Mucosa of descending colon (tissue), 3 donors: ENCODE data around the gene LATS1. TPM values are rescaled to one million over a fixed set of nuclear protein-coding genes. Genes with fewer than 3 reads are reported as not detected.

Source experiments
- ATAC-seq: fragments of 200-7000 bp; cut with Tn5 transposase; one replicate; pipeline ENCODE4 v1.9.1; 2020; ENCODE audit warnings: mild to moderate bottlenecking, moderate library complexity
- DNase-seq, 3 donors: peaks; one replicate each; pipeline ENCODE4 v3.0.0-alpha.2; 2020
- H3K36me3 ChIP-seq: fragments of 200-600 bp; one replicate; pipeline ENCODE4 v1.8.0; 2021; ENCODE audit warnings: low read depth, mild to moderate bottlenecking
- H3K4me1 ChIP-seq: fragments of 200-600 bp; one replicate; pipeline ENCODE4 v1.8.0; 2021; ENCODE audit warnings: low read depth, mild to moderate bottlenecking
- H3K4me3 ChIP-seq: fragments of 200-600 bp; one replicate; pipeline ENCODE4 v1.8.0; 2021; ENCODE audit warnings: mild to moderate bottlenecking
- H3K9me3 ChIP-seq: fragments of 200-600 bp; one replicate; pipeline ENCODE4 v1.8.0; 2021; ENCODE audit warnings: mild to moderate bottlenecking
- CTCF ChIP-seq: fragments of 200-600 bp; IDR thresholded peaks from one replicate; pipeline ENCODE4 v1.8.0; 2022; ENCODE audit warnings: antibody characterized with exemption, mild to moderate bottlenecking
- intact Hi-C, 2 donors: fragments of 100-400 bp; cut with DNase I in 1 of 2; cut with micrococcal nuclease in 1 of 2; formaldehyde crosslinking; loops; one replicate each; pipeline versions ENCODE4 v1.11.0 to v1.11.1; 2022; cut with DNase I, micrococcal nuclease
- total RNA-seq, 3 donors: library from RNA; stranded (reverse); fragmentation: NEBNext Ultra II Directional in 2 of 3; extraction: Animal tissue kit (Norgen Biotek cat#: 25700) in 2 of 3; gene quantifications; one replicate each; pipeline versions ENCODE4 v1.2.1 to v1.2.4, GENCODE V29; 2021 to 2023
- donor health status: DM: no; HTN: no; CAD: no; lungs with moderate emphysema.
- donor health status: DM: no; HTN: no; CAD: no.
- donor health status: DM: no; HTN: yes; CAD: no.

LATS1 gene
- total RNA-seq, 3 donors from 2014 or later = 23.2 to 39.0 (median 23.3) TPM

GRCh38 chr6:149733089-149733720, 15.3 kb upstream of the LATS1 start:
- no peak for DNase-seq
- Histone ChIP-seq H3K36me3 (peaks cover 5% of the 10 kb centered on the region), H3K9me3 (no peaks in the 10 kb centered on the region), H3K4me1 (no peaks in the 10 kb centered on the region), H3K4me3 (no peak overlapping the region)
- TF ChIP-seq CTCF = no peak
- no peak for ATAC-seq
- intact Hi-C loops = no loop called here

GRCh38 chr6:149729824-149730223, 11.9 kb upstream of the LATS1 start:
- intact Hi-C loops = no loop called here
- no peaks in the 10 kb centered on the region for H3K4me1 ChIP-seq
- H3K4me3 ChIP-seq = no peak overlapping the region
- no peak for TF ChIP-seq CTCF
- ATAC-seq (no peak), DNase-seq (no peak)
- no peaks in the 10 kb centered on the region for H3K9me3 ChIP-seq
- peaks cover 5% of the 10 kb centered on the region for H3K36me3 ChIP-seq

- H3K36me3 ChIP-seq = peaks cover 5% of the 10 kb centered on the region
- intact Hi-C loops = no loop called here
- no peak for TF ChIP-seq CTCF
- peaks cover 4% of the 10 kb centered on the region for H3K4me1 ChIP-seq
- ATAC-seq (no peak), DNase-seq (no peak)
- no peaks in the 10 kb centered on the region for H3K9me3 ChIP-seq
- H3K4me3 ChIP-seq = no peak overlapping the region
Observed at GRCh38 chr6:149728499-149729234, 10.8 kb upstream of the LATS1 start.

GRCh38 chr6:149727793-149728498, 10.0 kb upstream of the LATS1 start:
- Histone ChIP-seq H3K36me3 (peaks cover 5% of the 10 kb centered on the region), H3K9me3 (no peaks in the 10 kb centered on the region), H3K4me3 (no peak overlapping the region), H3K4me1 (peaks cover 5% of the 10 kb centered on the region)
- no peak for TF ChIP-seq CTCF
- DNase-seq (no peak), ATAC-seq (no peak)
- intact Hi-C loops = no loop called here

GRCh38 chr6:149725785-149726184, 7.9 kb upstream of the LATS1 start:
- DNase-seq (no peak), ATAC-seq (no peak)
- Histone ChIP-seq H3K9me3 (no peaks in the 10 kb centered on the region), H3K36me3 (peaks cover 5% of the 10 kb centered on the region), H3K4me1 (peaks cover 5% of the 10 kb centered on the region), H3K4me3 (no peak overlapping the region)
- intact Hi-C loops = no loop called here
- TF ChIP-seq CTCF = no peak
